Upper lobe of left lung (tissue), 6 donors: ENCODE measurements around the gene SCYGR8. TPM values are rescaled to one million over a fixed set of nuclear protein-coding genes. Genes with fewer than 3 reads are reported as not detected.

Experiments used
- ATAC-seq, 2 donors: fragments of 200-7000 bp; cut with Tn5 transposase; one replicate each; pipeline ENCODE4 v1.9.1; 2022; ENCODE audit warnings: mild to moderate bottlenecking in 2 of 2, moderate library complexity in 2 of 2; ENCODE audit not compliant: low FRiP score in 2 of 2
- DNase-seq, 2 donors: peaks; one replicate each; pipeline ENCODE4 v3.0.0-alpha.2; 2019 to 2020
- H3K27ac ChIP-seq, 4 donors: fragments of 200-600 bp; sonication (generic); one replicate each; pipeline ENCODE4 v1.5.1; 2016 to 2019
- H3K27me3 ChIP-seq, 4 donors: fragments of 200-600 bp; sonication (generic); one replicate each; pipeline ENCODE4 v1.5.1; 2017 to 2019
- H3K36me3 ChIP-seq, 4 donors: fragments of 200-600 bp; sonication (generic); one replicate each; pipeline ENCODE4 v1.5.1; 2016 to 2019
- H3K4me1 ChIP-seq, 4 donors: fragments of 200-600 bp; sonication (generic); one replicate each; pipeline ENCODE4 v1.5.1; 2018 to 2019
- H3K4me3 ChIP-seq, 4 donors: fragments of 200-600 bp; sonication (generic); one replicate each; pipeline ENCODE4 v1.5.1; 2017 to 2019; ENCODE audit warnings: mild to moderate bottlenecking in 2 of 4, moderate library complexity in 1 of 4
- H3K9me3 ChIP-seq, 4 donors: fragments of 200-600 bp; sonication (generic); one replicate each; pipeline ENCODE4 v1.5.1; 2018 to 2019
- EP300 ChIP-seq, 4 donors: sonication (generic); formaldehyde crosslinking; IDR thresholded peaks; one replicate each; pipeline ENCODE4 v1.5.1; 2017; ENCODE audit warnings: antibody characterized with exemption in 4 of 4, control low read depth in 2 of 4
- POLR2A ChIP-seq, 4 donors: fragments of 450-650 bp; IDR thresholded peaks; one replicate each; pipeline ENCODE4 v1.5.1; 2016 to 2017; ENCODE audit warnings: antibody characterized with exemption in 4 of 4, mild to moderate bottlenecking in 2 of 4
- POLR2AphosphoS5 ChIP-seq, 2 donors: sonication (generic); formaldehyde crosslinking; IDR thresholded peaks; one replicate each; pipeline ENCODE4 v1.5.1; 2017; ENCODE audit warnings: antibody characterized with exemption in 2 of 2
- WGBS, 2 donors: methylation state at CpG; one replicate each; pipeline ENCODE4 v1.1.5; 2017 to 2018; 5-methylcytosine and 5-hydroxymethylcytosine counted together
- total RNA-seq, 6 donors: library from RNA; depleted of rRNA in 4 of 6; stranded (reverse); fragments of >200 nt in 4 of 6; gene quantifications; one replicate each; pipeline versions ENCODE4 v1.1.0 to v1.2.1, GENCODE V29; 2016 to 2021
- TF ChIP-seq, protein P1 (sequence below), 6 experiments: fragments of 450-650 bp in 4 of 6; fragments of 200-600 bp in 2 of 6; sonication (generic) in 2 of 6; IDR thresholded peaks; one replicate each; pipeline ENCODE4 v1.5.1; 2016 to 2019; ENCODE audit warnings: antibody characterized with exemption in 6 of 6
- donor health status: DM: no; HTN: no; CAD: no; lungs with moderate emphysema.
- donor health status: DM: no; HTN: yes; CAD: no; lungs with severe emphysema.

Gene SCYGR8
- total RNA-seq, 6 donors from 2014 or later, result not detected

DNA sequence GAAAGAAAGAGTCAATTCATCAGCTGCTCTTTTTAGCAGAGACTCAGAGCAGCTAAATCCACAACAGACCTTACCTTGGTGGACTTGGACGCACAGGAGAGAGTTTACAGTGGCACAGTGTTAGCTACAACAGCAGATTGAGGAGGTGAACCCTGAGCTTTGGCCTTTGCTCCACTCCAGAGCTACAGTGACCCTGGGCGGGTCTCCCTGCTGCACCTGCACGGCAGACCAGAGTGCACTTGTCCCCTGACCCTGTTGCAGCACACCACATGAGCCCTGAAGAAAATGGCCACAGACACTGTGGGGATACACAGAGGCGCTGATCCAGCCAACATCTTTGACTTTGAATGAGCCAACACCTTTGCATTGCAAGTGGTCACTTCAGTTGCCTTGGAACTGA is 38.8 kb upstream of the SCYGR8 start:
- Histone ChIP-seq H3K4me3 (no peak overlapping the region), H3K4me1 (peaks cover 0 to 7% (median 2%) of the 10 kb centered on the region in 4 donors), H3K27ac (no peak overlapping the region), H3K9me3 (no peaks in the 10 kb centered on the region), H3K36me3 (no peaks in the 10 kb centered on the region), H3K27me3 (no peaks in the 10 kb centered on the region)
- 87 to 94% methylated on average over 4 of the region's 4 CpGs for WGBS, 2 donors
- DNase-seq (peak in 1 of 2 donors; percentile 19), ATAC-seq (no peak)
- TF ChIP-seq, protein P1, sequence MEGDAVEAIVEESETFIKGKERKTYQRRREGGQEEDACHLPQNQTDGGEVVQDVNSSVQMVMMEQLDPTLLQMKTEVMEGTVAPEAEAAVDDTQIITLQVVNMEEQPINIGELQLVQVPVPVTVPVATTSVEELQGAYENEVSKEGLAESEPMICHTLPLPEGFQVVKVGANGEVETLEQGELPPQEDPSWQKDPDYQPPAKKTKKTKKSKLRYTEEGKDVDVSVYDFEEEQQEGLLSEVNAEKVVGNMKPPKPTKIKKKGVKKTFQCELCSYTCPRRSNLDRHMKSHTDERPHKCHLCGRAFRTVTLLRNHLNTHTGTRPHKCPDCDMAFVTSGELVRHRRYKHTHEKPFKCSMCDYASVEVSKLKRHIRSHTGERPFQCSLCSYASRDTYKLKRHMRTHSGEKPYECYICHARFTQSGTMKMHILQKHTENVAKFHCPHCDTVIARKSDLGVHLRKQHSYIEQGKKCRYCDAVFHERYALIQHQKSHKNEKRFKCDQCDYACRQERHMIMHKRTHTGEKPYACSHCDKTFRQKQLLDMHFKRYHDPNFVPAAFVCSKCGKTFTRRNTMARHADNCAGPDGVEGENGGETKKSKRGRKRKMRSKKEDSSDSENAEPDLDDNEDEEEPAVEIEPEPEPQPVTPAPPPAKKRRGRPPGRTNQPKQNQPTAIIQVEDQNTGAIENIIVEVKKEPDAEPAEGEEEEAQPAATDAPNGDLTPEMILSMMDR (IDR thresholded peaks at IDR 0.05), result no peak
- TF ChIP-seq POLR2A (IDR thresholded peaks at IDR 0.05), result no peak

DNA sequence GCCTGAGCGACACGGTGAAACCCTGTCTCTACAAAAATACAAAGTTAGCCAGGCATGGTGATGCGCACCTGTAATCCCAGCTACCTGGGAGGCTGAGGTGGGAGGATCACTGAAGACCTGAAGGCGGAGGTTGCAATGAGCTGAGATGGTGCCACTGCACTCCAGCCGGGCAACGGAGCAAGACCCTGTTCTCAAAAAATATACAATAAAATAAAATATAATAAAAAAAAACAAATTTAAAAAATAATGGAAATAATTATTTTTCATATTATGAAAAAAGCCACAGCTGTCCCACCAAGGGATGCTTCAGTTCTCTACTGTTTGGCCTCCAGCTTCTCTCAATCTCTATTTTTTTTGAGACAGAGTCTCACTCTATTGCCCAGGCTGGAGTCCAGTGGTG is 38.3 kb upstream of the SCYGR8 start:
- Histone ChIP-seq H3K27me3 (no peaks in the 10 kb centered on the region), H3K4me3 (no peak overlapping the region), H3K4me1 (peaks cover 0 to 7% (median 2%) of the 10 kb centered on the region in 4 donors), H3K9me3 (no peaks in the 10 kb centered on the region), H3K27ac (no peak overlapping the region), H3K36me3 (no peaks in the 10 kb centered on the region)
- no peak for ATAC-seq
- 81 to 93% methylated on average over 6 of the region's 6 CpGs for whole genome bisulfite sequencing, 2 donors
- TF ChIP-seq POLR2A (IDR thresholded peaks at IDR 0.05) (no peak), POLR2AphosphoS5 (IDR thresholded peaks at IDR 0.05) (no peak), EP300 (IDR thresholded peaks at IDR 0.05) (no peak)
- TF ChIP-seq, protein P1 (IDR thresholded peaks at IDR 0.05), result no peak
- DNase-seq, result no peak

DNA sequence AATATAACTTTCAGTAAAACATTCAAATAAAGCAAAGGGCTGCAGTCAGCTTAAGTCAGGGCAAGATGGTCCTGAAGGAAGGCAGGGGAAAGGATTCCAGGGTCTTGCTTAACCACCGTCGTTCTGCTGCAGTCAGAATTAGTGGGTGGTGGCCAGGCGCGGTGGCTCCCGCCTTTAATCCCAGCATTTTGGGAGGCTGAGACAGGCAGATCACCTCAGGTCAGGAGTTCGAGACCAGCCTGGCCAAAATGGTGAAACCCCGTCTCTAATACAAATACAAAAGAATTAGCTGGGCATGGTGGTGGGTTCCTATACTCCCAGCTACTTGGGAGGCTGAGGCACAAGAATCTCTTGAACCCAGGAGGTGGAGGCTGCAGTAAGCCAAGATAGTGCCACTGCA is 34.7 kb upstream of the SCYGR8 start:
- H3K4me3 ChIP-seq, result no peak overlapping the region
- H3K9me3 ChIP-seq, result no peaks in the 10 kb centered on the region
- no peak for DNase-seq
- H3K27me3 ChIP-seq, result no peaks in the 10 kb centered on the region
- no peak overlapping the region for H3K27ac ChIP-seq
- TF ChIP-seq EP300 (IDR thresholded peaks at IDR 0.05) (no peak), POLR2A (IDR thresholded peaks at IDR 0.05) (no peak)
- WGBS, 2 donors, result 90 to 92% methylated on average over 7 of the region's 7 CpGs
- ATAC-seq, result no peak
- no peaks in the 10 kb centered on the region for H3K36me3 ChIP-seq
- no peaks in the 10 kb centered on the region for H3K4me1 ChIP-seq

DNA sequence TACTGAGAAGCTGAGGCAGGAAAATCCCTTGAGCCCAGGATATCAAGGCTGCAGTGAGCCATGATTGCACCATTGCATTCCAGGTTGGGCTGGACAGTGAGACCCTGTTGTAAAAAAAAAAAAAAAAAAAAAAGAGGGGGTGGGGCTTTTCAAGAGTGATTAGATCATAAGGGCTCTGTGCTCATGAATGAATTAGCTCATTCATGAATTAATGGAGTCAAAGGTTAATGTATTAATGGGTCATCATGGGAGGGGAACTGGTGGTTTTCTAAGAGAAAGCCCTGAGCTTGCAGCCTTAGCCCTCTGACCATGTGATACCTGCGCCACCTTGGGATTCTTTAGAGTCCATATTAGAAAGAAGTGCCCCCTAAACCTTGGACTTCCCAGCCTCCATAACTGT is 32.4 kb upstream of the SCYGR8 start:
- Histone ChIP-seq H3K4me1 (peaks cover 0 to 10% (median 2%) of the 10 kb centered on the region in 4 donors), H3K9me3 (no peaks in the 10 kb centered on the region), H3K27ac (no peak overlapping the region), H3K27me3 (peaks cover 0 to 4% (median 0%) of the 10 kb centered on the region in 4 donors), H3K36me3 (no peaks in the 10 kb centered on the region), H3K4me3 (no peak overlapping the region)
- no peak for ATAC-seq
- TF ChIP-seq, protein P1 (IDR thresholded peaks at IDR 0.05), result no peak
- TF ChIP-seq POLR2AphosphoS5 (IDR thresholded peaks at IDR 0.05) (no peak), EP300 (IDR thresholded peaks at IDR 0.05) (no peak), POLR2A (IDR thresholded peaks at IDR 0.05) (no peak)
- WGBS, 2 donors, result 91 to 95% methylated on average over 1 of the region's 1 CpG
- DNase-seq, result no peak

DNA sequence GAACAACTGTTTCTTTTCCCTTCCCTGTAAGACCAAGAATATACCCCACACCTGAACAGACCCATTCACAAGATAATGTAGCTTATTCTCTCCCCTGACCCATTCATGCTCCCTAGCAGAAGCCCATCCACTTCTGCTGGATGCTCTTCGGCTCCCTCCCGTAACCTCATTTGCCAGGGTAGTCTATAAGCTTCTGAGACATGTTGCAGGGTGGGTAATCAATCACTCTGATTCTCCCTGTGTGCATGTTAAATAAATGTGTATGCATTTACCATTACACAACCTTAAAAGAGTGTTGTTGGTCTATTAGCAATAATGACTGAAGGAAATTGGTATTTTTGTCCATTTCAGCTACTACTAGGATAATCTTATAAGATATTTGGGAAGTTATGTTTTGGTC is 29.2 kb upstream of the SCYGR8 start:
- no peaks in the 10 kb centered on the region for H3K36me3 ChIP-seq
- ATAC-seq (no peak), DNase-seq (no peak)
- peaks cover 0 to 14% (median 2%) of the 10 kb centered on the region in 4 donors for H3K4me1 ChIP-seq
- WGBS, 2 donors, result 86 to 94% methylated on average over 2 of the region's 2 CpGs
- H3K27me3 ChIP-seq, result peaks cover 0 to 4% (median 0%) of the 10 kb centered on the region in 4 donors
- H3K9me3 ChIP-seq, result no peaks in the 10 kb centered on the region
- H3K27ac ChIP-seq, result no peak overlapping the region
- H3K4me3 ChIP-seq, result peak overlapping the region in 1 of 4 donors; percentile 57
- TF ChIP-seq, protein P1 (IDR thresholded peaks at IDR 0.05), result no peak
